ENCODE measurements around the gene MACC1. TPM values are rescaled to one million over a fixed set of nuclear protein-coding genes. Genes with fewer than 3 reads are reported as not detected.
A peak's percentile ranks its signal among the peaks of the same experiment; 100 is the strongest.

The MACC1 gene
- total RNA-seq, 3 donors from 2014 or later (not counting 1 experiment from before 2014, with no cell fraction given) = 0.09 to 0.45 (median 0.26) TPM

DNA sequence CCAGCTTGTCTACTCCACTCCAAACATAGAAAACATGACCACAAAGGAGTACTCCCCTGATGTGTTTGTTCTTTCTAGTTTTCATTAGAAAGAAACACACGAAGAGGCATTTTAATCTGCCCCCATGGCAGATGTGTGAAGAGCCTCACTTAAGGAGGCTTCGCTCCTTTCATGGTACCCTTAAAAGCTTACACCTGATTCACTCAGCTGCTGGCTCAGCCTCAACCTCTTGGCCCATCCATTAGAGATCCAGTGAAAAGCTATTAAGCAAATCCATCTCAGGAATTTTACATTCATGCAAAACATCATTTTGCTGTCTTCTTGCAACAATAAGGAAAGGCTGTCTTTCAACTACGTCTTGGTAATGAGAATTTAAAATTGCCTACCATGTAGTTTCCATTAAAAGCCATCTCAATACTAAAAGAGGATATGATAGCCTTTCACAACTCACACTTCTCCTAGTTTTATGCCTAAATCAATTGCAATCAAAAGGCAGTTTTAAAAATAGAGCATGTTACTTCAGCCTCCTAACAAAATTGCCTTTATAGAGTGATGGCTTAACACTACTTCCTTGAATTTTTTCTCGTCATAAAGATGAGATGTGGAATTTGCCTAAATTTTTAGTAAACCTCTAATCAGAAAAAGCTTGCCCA lies 22.7 kb downstream of the MACC1 start:
- 79% methylated on average over 3 of the region's 4 CpGs for WGBS (ENCODE audit: insufficient coverage)
- peaks cover 3% of the 10 kb centered on the region for H3K4me1 ChIP-seq (ENCODE audit: control insufficient read depth, insufficient read depth, low read length)
- H3K4me3 ChIP-seq (ENCODE audit: low read length) = no peak overlapping the region
- no peak for ATAC-seq
- Mint-ChIP-seq H3K36me3 (no peaks in the 10 kb centered on the region), H3K27ac (no peak overlapping the region), H3K4me3 (no peak overlapping the region), H3K4me1 (peaks cover 0 to 4% of the 10 kb centered on the region in 2 donors), H3K27me3 (ENCODE audit: low read depth in 2 of 2) (no peaks in the 10 kb centered on the region), H3K9me3 (peaks cover under 1 to 4% of the 10 kb centered on the region in 2 donors)
- no peak overlapping the region for H3K27ac ChIP-seq (ENCODE audit: low read length)
- no peaks in the 10 kb centered on the region for H3K27me3 ChIP-seq (ENCODE audit: control insufficient read depth, insufficient read depth, low read length)
- no peaks in the 10 kb centered on the region for H3K36me3 ChIP-seq (ENCODE audit: control insufficient read depth, insufficient read depth, low read length)
- intact Hi-C loops (cut with micrococcal nuclease) = no loop called here
- H3K9me3 ChIP-seq (ENCODE audit: control insufficient read depth, insufficient read depth, low read length) = no peaks in the 10 kb centered on the region
- TF ChIP-seq CTCF (IDR thresholded peaks at IDR 0.05) = no peak
- no peak for DNase-seq

- H3K4me3 Mint-ChIP-seq = no peak overlapping the region
- peaks cover 3% of the 10 kb centered on the region for H3K4me1 ChIP-seq (ENCODE audit: control insufficient read depth, insufficient read depth, low read length)
- H3K36me3 ChIP-seq (ENCODE audit: control insufficient read depth, insufficient read depth, low read length) = no peaks in the 10 kb centered on the region
- no peak overlapping the region for H3K4me3 ChIP-seq (ENCODE audit: low read length)
- no peak for DNase-seq
- H3K27me3 Mint-ChIP-seq (ENCODE audit: low read depth in 2 of 2) = no peaks in the 10 kb centered on the region
- no peak for ATAC-seq
- no peaks in the 10 kb centered on the region for H3K9me3 ChIP-seq (ENCODE audit: control insufficient read depth, insufficient read depth, low read length)
- TF ChIP-seq CTCF (IDR thresholded peaks at IDR 0.05) = no peak
- H3K27ac Mint-ChIP-seq = no peak overlapping the region
- intact Hi-C loops (cut with micrococcal nuclease) = no loop called here
- H3K4me1 Mint-ChIP-seq = no peaks in the 10 kb centered on the region
- WGBS (ENCODE audit: insufficient coverage) = 81% methylated on average over 5 of the region's 6 CpGs
- H3K9me3 Mint-ChIP-seq = peaks cover 2 to 5% of the 10 kb centered on the region in 2 donors
- H3K27ac ChIP-seq (ENCODE audit: low read length) = peak overlapping the region; percentile 22
- H3K36me3 Mint-ChIP-seq = no peaks in the 10 kb centered on the region
- no peaks in the 10 kb centered on the region for H3K27me3 ChIP-seq (ENCODE audit: control insufficient read depth, insufficient read depth, low read length)
Measured at GRCh38 chr7:20193873-20194272, 23.3 kb downstream of the MACC1 start.

DNA sequence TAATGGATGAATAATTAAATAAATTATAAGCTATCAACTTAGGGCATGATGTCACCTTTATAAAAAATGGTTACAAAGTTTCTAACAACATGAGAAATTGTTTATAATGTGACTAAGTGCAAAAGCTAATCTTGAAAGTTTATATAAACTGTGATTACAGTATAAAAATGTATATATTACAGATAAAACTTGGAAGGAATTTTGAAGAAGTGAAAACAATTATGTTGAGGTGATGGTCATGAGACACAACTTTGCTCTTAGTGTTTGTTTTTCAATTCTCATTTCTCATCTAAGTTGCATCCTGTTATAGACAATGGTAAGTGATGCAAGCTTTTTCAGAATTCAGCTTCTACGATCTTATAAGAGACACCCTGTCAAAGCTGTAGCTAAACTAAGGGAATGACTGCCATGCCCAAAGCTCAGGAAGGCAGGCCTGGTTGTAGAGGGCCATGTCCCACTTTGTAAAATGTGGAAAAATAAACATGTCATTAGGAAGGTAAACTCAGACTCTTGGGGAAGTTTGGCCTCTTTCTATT lies 23.9 kb downstream of the MACC1 start:
- Mint-ChIP-seq H3K4me3 (no peak overlapping the region), H3K36me3 (no peaks in the 10 kb centered on the region), H3K9me3 (peaks cover 2 to 7% of the 10 kb centered on the region in 2 donors), H3K4me1 (no peaks in the 10 kb centered on the region), H3K27ac (no peak overlapping the region), H3K27me3 (ENCODE audit: low read depth in 2 of 2) (no peaks in the 10 kb centered on the region)
- Histone ChIP-seq H3K27me3 (ENCODE audit: control insufficient read depth, insufficient read depth, low read length) (no peaks in the 10 kb centered on the region), H3K9me3 (ENCODE audit: control insufficient read depth, insufficient read depth, low read length) (no peaks in the 10 kb centered on the region), H3K27ac (ENCODE audit: low read length) (peak overlapping the region; percentile 22), H3K36me3 (ENCODE audit: control insufficient read depth, insufficient read depth, low read length) (no peaks in the 10 kb centered on the region), H3K4me3 (ENCODE audit: low read length) (no peak overlapping the region), H3K4me1 (ENCODE audit: control insufficient read depth, insufficient read depth, low read length) (peaks cover 3% of the 10 kb centered on the region)
- no peak for TF ChIP-seq CTCF (IDR thresholded peaks at IDR 0.05)
- DNase-seq (no peak), ATAC-seq (no peak)
- WGBS (ENCODE audit: insufficient coverage) = 61% methylated on average over 1 of the region's 1 CpG
- intact Hi-C loops (cut with micrococcal nuclease) = no loop called here
